Panc1 (cell line): Measurements from ENCODE around the gene SLC12A7. TPM values are rescaled to one million over a fixed set of nuclear protein-coding genes. Genes with fewer than 3 reads are reported as not detected.

Experiments used
- ATAC-seq: fragments of 200-7000 bp; cut with Tn5 transposase; 2 replicates; pipeline ENCODE4 v1.9.1; 2020; ENCODE audit warnings: mild to moderate bottlenecking, moderate library complexity
- BruUV-seq: library from RNA; stranded (reverse); fragments of 400-500 nt; replicated peaks from 2 replicates; lab custom pipeline; 2021; lab: Mats Ljungman, UMichigan
- CTCF ChIA-PET: fragments of 300-600 bp; sonication (Branson Sonifier 250); formaldehyde crosslinking; loops from one replicate; lab custom pipeline; 2022; ENCODE audit warnings: antibody characterized with exemption; lab: Charles Lee
- POLR2A ChIA-PET: fragments of 300-600 bp; sonication (Branson Sonifier 250); formaldehyde crosslinking; loops from one replicate; lab custom pipeline; 2022; ENCODE audit warnings: antibody characterized with exemption; lab: Charles Lee
- DNase-seq: peaks from one replicate; pipeline ENCODE4 v3.0.0-alpha.2; 2010; ENCODE audit warnings: low read depth, low spot score
- H3K27ac ChIP-seq: 2 replicates; pipeline ENCODE4 v1.5.1; 2011; ENCODE audit warnings: mild to moderate bottlenecking, low read length, inconsistent platforms
- H3K27me3 ChIP-seq: fragments of 200-500 bp; sonication (Bioruptor generic); 2 replicates; pipeline ENCODE4 v1.6.0; 2014; ENCODE audit warnings: low read length, inconsistent platforms; ENCODE audit not compliant: control insufficient read depth, insufficient read depth
- H3K36me3 ChIP-seq: fragments of 200-500 bp; sonication (Bioruptor generic); 2 replicates; pipeline ENCODE4 v1.5.1; 2014; ENCODE audit warnings: inconsistent platforms, mild to moderate bottlenecking, low read length, moderate library complexity; ENCODE audit not compliant: control insufficient read depth, insufficient read depth
- H3K4me1 ChIP-seq: 2 replicates; pipeline ENCODE4 v1.5.1; 2011; ENCODE audit warnings: inconsistent platforms, mild to moderate bottlenecking, low read length, moderate library complexity; ENCODE audit not compliant: control insufficient read depth, insufficient read depth
- H3K4me3 ChIP-seq, 2 experiments: 2 replicates each; pipeline ENCODE4 v1.5.1; 2011 to 2012; ENCODE audit warnings: low read depth in 2 of 2, low read length in 2 of 2, mild to moderate bottlenecking in 2 of 2, inconsistent platforms in 1 of 2, moderate library complexity in 1 of 2
- H3K9me3 ChIP-seq: fragments of 200-500 bp; sonication (Bioruptor generic); 2 replicates; pipeline ENCODE4 v1.5.1; 2014; ENCODE audit warnings: low read depth, mild to moderate bottlenecking, inconsistent platforms, low read length, moderate library complexity; ENCODE audit not compliant: control insufficient read depth, insufficient read depth
- POLR2AphosphoS5 ChIP-seq: IDR thresholded peaks from 2 replicates; pipeline ENCODE4 v1.6.1; 2012; ENCODE audit warnings: mild to moderate bottlenecking, low read depth, low read length, moderate library complexity
- SIN3A ChIP-seq: IDR thresholded peaks from 2 replicates; pipeline ENCODE4 v1.6.1; 2012; ENCODE audit warnings: low read depth, mild to moderate bottlenecking, low read length, moderate library complexity, borderline replicate concordance; ENCODE audit not compliant: insufficient read depth
- TCF7L2 ChIP-seq: IDR thresholded peaks from 2 replicates; pipeline ENCODE4 v1.6.1; 2011; ENCODE audit warnings: mild to moderate bottlenecking, low read depth, low read length, inconsistent platforms
- in situ Hi-C: cut with HindIII; loops from 2 replicates; pipeline ENCODE4 v1.10.0; 2016; ENCODE audit warnings: low sequenced_read_pairs, low pct_unique_long_range_greater_than_20kb
- intact Hi-C: fragments of 100-400 bp; cut with micrococcal nuclease; formaldehyde crosslinking; loops from one replicate; pipeline ENCODE4 v1.10.0; 2022; ENCODE audit not compliant: unreplicated experiment
- total RNA-seq: library from RNA; stranded (reverse); gene quantifications from one replicate; pipeline ENCODE4 v1.2.1, GENCODE V29; 2021; ENCODE audit not compliant: unreplicated experiment
- TF ChIP-seq, protein P1 (sequence below): fragments of 450-650 bp; IDR thresholded peaks from 2 replicates; pipeline ENCODE4 v1.5.1; 2017; ENCODE audit warnings: mild to moderate bottlenecking
- TF ChIP-seq, protein P2 (sequence below), 2 experiments: IDR thresholded peaks; 2 replicates each; pipeline ENCODE4 v1.6.1; 2011 to 2012; ENCODE audit warnings: low read depth in 2 of 2, control low read depth in 1 of 2, low read length in 1 of 2, mild to moderate bottlenecking in 1 of 2, moderate library complexity in 1 of 2; ENCODE audit not compliant: insufficient read depth in 1 of 2

SLC12A7 gene
- total RNA-seq, 1 experiment from 2014 or later, result 297 TPM

DNA sequence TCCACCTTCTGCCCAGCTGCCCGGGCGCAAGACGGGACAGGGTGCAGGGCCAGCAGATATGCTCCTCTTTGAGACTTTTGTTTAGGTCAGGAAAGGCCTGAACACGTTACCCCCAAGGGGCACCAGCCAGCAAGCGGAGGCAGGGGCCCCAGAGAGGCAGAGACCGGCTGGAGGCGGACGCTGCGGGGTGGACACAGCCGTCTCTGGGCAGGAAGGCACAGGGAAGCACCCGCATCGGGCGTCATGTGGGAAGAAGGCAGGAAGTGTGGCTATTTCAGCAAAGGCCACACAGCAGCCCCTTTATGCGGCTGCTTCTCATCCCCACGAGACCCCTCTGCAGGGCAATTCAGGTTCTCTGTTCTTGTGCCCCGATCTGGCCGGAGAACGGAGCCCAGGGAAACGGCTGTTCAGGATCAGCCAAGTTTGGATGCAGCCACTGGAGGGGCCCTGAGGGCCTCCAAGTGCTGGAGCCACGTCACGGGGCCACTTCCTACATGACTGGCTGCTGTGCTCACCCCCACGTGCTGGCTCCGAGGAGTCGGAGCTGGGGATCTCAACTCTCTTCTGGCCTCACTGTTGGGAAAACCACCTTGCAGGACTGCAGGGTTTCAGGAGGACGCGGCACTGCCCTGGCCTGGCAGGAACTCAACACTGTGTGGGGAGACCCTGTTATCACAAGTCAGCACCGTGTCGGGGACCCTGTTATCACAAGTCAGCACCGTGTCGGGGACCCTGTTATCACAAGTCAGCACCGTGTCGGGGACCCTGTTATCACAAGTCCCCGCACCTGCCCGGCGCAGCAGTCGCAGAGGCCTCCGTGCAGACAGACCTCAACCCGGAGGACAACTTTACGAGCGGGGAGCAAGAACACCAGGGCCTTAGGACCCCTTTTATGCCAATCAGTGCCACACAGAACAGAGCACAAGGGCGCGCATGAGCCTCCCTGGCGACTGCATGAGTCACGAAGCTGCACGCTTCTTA is 44.4 kb downstream of the SLC12A7 start:
- Histone ChIP-seq H3K27ac (0 out of 2 replicates have a peak overlapping the region, but pooled peaks have one; percentile 17), H3K4me1 (no peaks in the 10 kb centered on the region), H3K4me3 (no peak overlapping the region), H3K27me3 (no peaks in the 10 kb centered on the region), H3K36me3 (peaks cover 4% of the 10 kb centered on the region), H3K9me3 (no peaks in the 10 kb centered on the region)
- ATAC-seq (no peak), DNase-seq (no peak)
- in situ Hi-C loops (no loop called here), intact Hi-C loops (no loop called here)
- BruUV-seq, result no TSS peak
- POLR2A ChIA-PET, result no interaction called here
- TF ChIP-seq, protein P1, sequence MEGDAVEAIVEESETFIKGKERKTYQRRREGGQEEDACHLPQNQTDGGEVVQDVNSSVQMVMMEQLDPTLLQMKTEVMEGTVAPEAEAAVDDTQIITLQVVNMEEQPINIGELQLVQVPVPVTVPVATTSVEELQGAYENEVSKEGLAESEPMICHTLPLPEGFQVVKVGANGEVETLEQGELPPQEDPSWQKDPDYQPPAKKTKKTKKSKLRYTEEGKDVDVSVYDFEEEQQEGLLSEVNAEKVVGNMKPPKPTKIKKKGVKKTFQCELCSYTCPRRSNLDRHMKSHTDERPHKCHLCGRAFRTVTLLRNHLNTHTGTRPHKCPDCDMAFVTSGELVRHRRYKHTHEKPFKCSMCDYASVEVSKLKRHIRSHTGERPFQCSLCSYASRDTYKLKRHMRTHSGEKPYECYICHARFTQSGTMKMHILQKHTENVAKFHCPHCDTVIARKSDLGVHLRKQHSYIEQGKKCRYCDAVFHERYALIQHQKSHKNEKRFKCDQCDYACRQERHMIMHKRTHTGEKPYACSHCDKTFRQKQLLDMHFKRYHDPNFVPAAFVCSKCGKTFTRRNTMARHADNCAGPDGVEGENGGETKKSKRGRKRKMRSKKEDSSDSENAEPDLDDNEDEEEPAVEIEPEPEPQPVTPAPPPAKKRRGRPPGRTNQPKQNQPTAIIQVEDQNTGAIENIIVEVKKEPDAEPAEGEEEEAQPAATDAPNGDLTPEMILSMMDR, result no peak
- TF ChIP-seq, protein P2, sequence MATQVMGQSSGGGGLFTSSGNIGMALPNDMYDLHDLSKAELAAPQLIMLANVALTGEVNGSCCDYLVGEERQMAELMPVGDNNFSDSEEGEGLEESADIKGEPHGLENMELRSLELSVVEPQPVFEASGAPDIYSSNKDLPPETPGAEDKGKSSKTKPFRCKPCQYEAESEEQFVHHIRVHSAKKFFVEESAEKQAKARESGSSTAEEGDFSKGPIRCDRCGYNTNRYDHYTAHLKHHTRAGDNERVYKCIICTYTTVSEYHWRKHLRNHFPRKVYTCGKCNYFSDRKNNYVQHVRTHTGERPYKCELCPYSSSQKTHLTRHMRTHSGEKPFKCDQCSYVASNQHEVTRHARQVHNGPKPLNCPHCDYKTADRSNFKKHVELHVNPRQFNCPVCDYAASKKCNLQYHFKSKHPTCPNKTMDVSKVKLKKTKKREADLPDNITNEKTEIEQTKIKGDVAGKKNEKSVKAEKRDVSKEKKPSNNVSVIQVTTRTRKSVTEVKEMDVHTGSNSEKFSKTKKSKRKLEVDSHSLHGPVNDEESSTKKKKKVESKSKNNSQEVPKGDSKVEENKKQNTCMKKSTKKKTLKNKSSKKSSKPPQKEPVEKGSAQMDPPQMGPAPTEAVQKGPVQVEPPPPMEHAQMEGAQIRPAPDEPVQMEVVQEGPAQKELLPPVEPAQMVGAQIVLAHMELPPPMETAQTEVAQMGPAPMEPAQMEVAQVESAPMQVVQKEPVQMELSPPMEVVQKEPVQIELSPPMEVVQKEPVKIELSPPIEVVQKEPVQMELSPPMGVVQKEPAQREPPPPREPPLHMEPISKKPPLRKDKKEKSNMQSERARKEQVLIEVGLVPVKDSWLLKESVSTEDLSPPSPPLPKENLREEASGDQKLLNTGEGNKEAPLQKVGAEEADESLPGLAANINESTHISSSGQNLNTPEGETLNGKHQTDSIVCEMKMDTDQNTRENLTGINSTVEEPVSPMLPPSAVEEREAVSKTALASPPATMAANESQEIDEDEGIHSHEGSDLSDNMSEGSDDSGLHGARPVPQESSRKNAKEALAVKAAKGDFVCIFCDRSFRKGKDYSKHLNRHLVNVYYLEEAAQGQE (IDR thresholded peaks at IDR 0.05; ENCODE audit: insufficient read depth in 1 of 2, low read depth in 2 of 2, low read length in 1 of 2), result no peak
- TF ChIP-seq TCF7L2 (no peak), SIN3A (no peak), POLR2AphosphoS5 (no peak)
- CTCF ChIA-PET, result no interaction called here

DNA sequence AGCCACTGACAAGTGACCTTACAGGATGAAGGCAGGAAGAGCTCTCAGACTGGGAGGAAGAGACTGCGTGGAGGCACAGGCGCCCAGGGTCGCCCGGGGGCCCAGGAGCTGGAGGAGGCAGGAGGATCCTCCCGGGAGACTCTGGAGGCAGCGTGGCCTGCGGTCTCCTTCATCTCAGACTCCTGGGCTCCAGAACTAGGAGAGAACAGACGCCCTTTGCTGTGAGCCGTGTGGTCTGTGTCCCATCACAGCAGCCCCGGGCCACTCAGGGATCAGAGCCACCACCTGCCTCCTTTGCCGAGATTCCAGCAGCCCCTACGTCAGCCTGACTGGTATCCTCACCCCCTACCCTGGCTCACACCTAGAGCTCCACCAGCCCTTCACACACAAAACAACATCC is 45.2 kb downstream of the SLC12A7 start:
- Histone ChIP-seq H3K4me1 (no peaks in the 10 kb centered on the region), H3K36me3 (peaks cover 4% of the 10 kb centered on the region), H3K27me3 (no peaks in the 10 kb centered on the region), H3K4me3 (no peak overlapping the region), H3K27ac (peak overlapping the region; percentile 17; the same call in 1 of the 2 replicates), H3K9me3 (no peaks in the 10 kb centered on the region)
- TF ChIP-seq, protein P2 (IDR thresholded peaks at IDR 0.05; ENCODE audit: insufficient read depth in 1 of 2, low read depth in 2 of 2, low read length in 1 of 2), result no peak
- TF ChIP-seq, protein P1, result no peak
- no peak for TF ChIP-seq TCF7L2
- TF ChIP-seq POLR2AphosphoS5, result no peak
- no peak for TF ChIP-seq SIN3A
- in situ Hi-C loops, result no loop called here
- intact Hi-C loops, result no loop called here
- no peak for DNase-seq
- ChIA-PET CTCF (no interaction called here), POLR2A (interaction anchor here (0.5 kb wide), 1 partner anchor 39 kb away, joined by 10 read pairs; no protein-coding TSS in a partner anchor)
- 0 out of 2 replicates have a peak, but pooled peaks have one; percentile 3 for ATAC-seq
- no TSS peak for BruUV-seq
